HEK293 (cell line): Measurements from ENCODE around the gene TMEM150A.
A peak's percentile ranks its signal among the peaks of the same experiment; 100 is the strongest.

Source experiments
- CTCF ChIA-PET: fragments of 350-600 bp; formaldehyde crosslinking; extraction: SDS; loops from one replicate; lab custom pipeline; 2021; ENCODE audit warnings: antibody characterized with exemption; lab: Yijun Ruan, JAX
- POLR2A ChIA-PET: fragments of 300-600 bp; formaldehyde crosslinking; extraction: SDS; loops from one replicate; lab custom pipeline; 2020; ENCODE audit warnings: antibody characterized with exemption, inconsistent platforms; lab: Yijun Ruan, JAX
- H3K27ac ChIP-seq: fragments of 200-500 bp; sonication (Bioruptor generic); 2 replicates; pipeline ENCODE4 v1.5.1; 2014; ENCODE audit warnings: low read depth, low read length, control low read depth, inconsistent platforms; ENCODE audit errors: extremely low read depth
- H3K36me3 ChIP-seq, 2 experiments: fragments of 200-500 bp in 1 of 2; sonication (Bioruptor generic) in 1 of 2; 1 replicate in 1 of 2; 2 replicates in 1 of 2; pipeline ENCODE4 v1.5.1; 2014 to 2017; ENCODE audit warnings: inconsistent platforms in 2 of 2, low read length in 2 of 2; ENCODE audit not compliant: control insufficient read depth in 2 of 2, insufficient read depth in 1 of 2
- H3K4me1 ChIP-seq: fragments of 200-500 bp; sonication (Bioruptor generic); 2 replicates; pipeline ENCODE4 v1.5.1; 2014; ENCODE audit warnings: mild to moderate bottlenecking, low read length, inconsistent platforms; ENCODE audit not compliant: control insufficient read depth, insufficient read depth
- H3K4me3 ChIP-seq: 2 replicates; pipeline ENCODE4 v1.5.1; 2011; ENCODE audit warnings: low read depth, mild to moderate bottlenecking, control low read depth, low read length, moderate library complexity
- H3K9me3 ChIP-seq: fragments of 200-500 bp; sonication (Bioruptor generic); 2 replicates; pipeline ENCODE4 v1.5.1; 2014; ENCODE audit warnings: low read depth, low read length, inconsistent platforms; ENCODE audit not compliant: control insufficient read depth, insufficient read depth
- PRDM10 ChIP-seq: fragments of 450-650 bp; formaldehyde crosslinking; IDR thresholded peaks from 2 replicates; pipeline ENCODE4 v1.5.1; 2016; ENCODE audit warnings: missing biosample characterization, missing genetic modification characterization
- SCRT1 ChIP-seq: fragments of 450-650 bp; formaldehyde crosslinking; IDR thresholded peaks from 2 replicates; pipeline ENCODE4 v1.5.1; 2016; ENCODE audit warnings: missing biosample characterization, missing genetic modification characterization, borderline replicate concordance
- SCRT2 ChIP-seq: fragments of 450-650 bp; formaldehyde crosslinking; IDR thresholded peaks from 2 replicates; pipeline ENCODE4 v1.5.1; 2016; ENCODE audit warnings: missing biosample characterization, missing genetic modification characterization
- SP3 ChIP-seq: fragments of 450-650 bp; formaldehyde crosslinking; IDR thresholded peaks from 2 replicates; pipeline ENCODE4 v1.5.1; 2016; ENCODE audit warnings: missing biosample characterization, missing genetic modification characterization
- TRIM28 ChIP-seq: IDR thresholded peaks from 2 replicates; pipeline ENCODE4 v1.6.1; 2011; ENCODE audit warnings: low read length, control low read depth, borderline replicate concordance
- ZBTB20 ChIP-seq: fragments of 450-650 bp; formaldehyde crosslinking; IDR thresholded peaks from 2 replicates; pipeline ENCODE4 v1.5.1; 2016; ENCODE audit warnings: missing biosample characterization, missing genetic modification characterization
- ZBTB8A ChIP-seq: fragments of 450-650 bp; formaldehyde crosslinking; IDR thresholded peaks from 2 replicates; pipeline ENCODE4 v1.5.1; 2016; ENCODE audit warnings: missing biosample characterization, missing genetic modification characterization
- ZEB2 ChIP-seq: fragments of 450-650 bp; formaldehyde crosslinking; IDR thresholded peaks from 2 replicates; pipeline ENCODE4 v1.5.1; 2016; ENCODE audit warnings: missing biosample characterization, missing genetic modification characterization
- ZFP69B ChIP-seq: fragments of 450-650 bp; formaldehyde crosslinking; IDR thresholded peaks from 2 replicates; pipeline ENCODE4 v1.5.1; 2016; ENCODE audit warnings: missing biosample characterization, missing genetic modification characterization
- ZNF140 ChIP-seq: fragments of 450-650 bp; formaldehyde crosslinking; IDR thresholded peaks from 2 replicates; pipeline ENCODE4 v1.5.1; 2016; ENCODE audit warnings: missing biosample characterization, missing genetic modification characterization
- ZNF19 ChIP-seq: fragments of 450-650 bp; formaldehyde crosslinking; IDR thresholded peaks from 2 replicates; pipeline ENCODE4; 2016; ENCODE audit warnings: missing biosample characterization, missing genetic modification characterization, low read depth
- ZNF37A ChIP-seq: fragments of 450-650 bp; IDR thresholded peaks from 2 replicates; pipeline ENCODE4 v1.5.1; 2018; ENCODE audit warnings: missing biosample characterization, missing genetic modification characterization
- ZNF398 ChIP-seq: fragments of 450-650 bp; formaldehyde crosslinking; IDR thresholded peaks from 2 replicates; pipeline ENCODE4 v1.5.1; 2017; ENCODE audit warnings: missing biosample characterization, missing genetic modification characterization
- ZNF501 ChIP-seq: fragments of 450-650 bp; formaldehyde crosslinking; IDR thresholded peaks from 2 replicates; pipeline ENCODE4 v1.5.1; 2016; ENCODE audit warnings: missing biosample characterization, missing genetic modification characterization
- ZNF549 ChIP-seq: fragments of 450-650 bp; IDR thresholded peaks from 2 replicates; pipeline ENCODE4 v1.5.1; 2018; ENCODE audit warnings: missing biosample characterization, missing genetic modification characterization, mild to moderate bottlenecking, inconsistent platforms, moderate library complexity
- ZNF558 ChIP-seq: fragments of 450-650 bp; formaldehyde crosslinking; IDR thresholded peaks from 2 replicates; pipeline ENCODE4 v1.5.1; 2016; ENCODE audit warnings: missing biosample characterization, missing genetic modification characterization
- ZNF571 ChIP-seq: fragments of 450-650 bp; formaldehyde crosslinking; IDR thresholded peaks from 2 replicates; pipeline ENCODE4 v1.5.0; 2017; ENCODE audit warnings: missing biosample characterization, missing genetic modification characterization
- ZNF600 ChIP-seq: fragments of 450-650 bp; formaldehyde crosslinking; IDR thresholded peaks from 2 replicates; pipeline ENCODE4 v1.5.1; 2016; ENCODE audit warnings: missing biosample characterization, missing genetic modification characterization
- ZNF623 ChIP-seq: fragments of 450-650 bp; formaldehyde crosslinking; IDR thresholded peaks from 2 replicates; pipeline ENCODE4 v1.5.1; 2016; ENCODE audit warnings: missing biosample characterization, missing genetic modification characterization
- ZNF624 ChIP-seq: fragments of 450-650 bp; formaldehyde crosslinking; IDR thresholded peaks from 2 replicates; pipeline ENCODE4 v1.5.1; 2017; ENCODE audit warnings: missing biosample characterization, missing genetic modification characterization
- ZNF639 ChIP-seq: fragments of 450-650 bp; formaldehyde crosslinking; IDR thresholded peaks from 2 replicates; pipeline ENCODE4 v1.5.1; 2016; ENCODE audit warnings: missing biosample characterization, missing genetic modification characterization
- ZNF76 ChIP-seq: fragments of 450-650 bp; formaldehyde crosslinking; IDR thresholded peaks from 2 replicates; pipeline ENCODE4; 2016; ENCODE audit warnings: low read depth, missing biosample characterization, missing genetic modification characterization, borderline replicate concordance
- ZSCAN30 ChIP-seq: fragments of 450-650 bp; IDR thresholded peaks from 2 replicates; pipeline ENCODE4 v1.5.1; 2018; ENCODE audit warnings: missing biosample characterization, mild to moderate bottlenecking, missing genetic modification characterization, moderate library complexity
- TF ChIP-seq, protein P1 (sequence below): fragments of 450-650 bp; formaldehyde crosslinking; IDR thresholded peaks from 2 replicates; pipeline ENCODE4 v1.5.1; 2016; ENCODE audit warnings: missing biosample characterization, missing genetic modification characterization
- TF ChIP-seq, protein P2 (sequence below): fragments of 450-650 bp; formaldehyde crosslinking; IDR thresholded peaks from 2 replicates; pipeline ENCODE4 v1.5.1; 2016; ENCODE audit warnings: missing biosample characterization, missing genetic modification characterization
- TF ChIP-seq, protein P3 (sequence below): fragments of 450-650 bp; formaldehyde crosslinking; IDR thresholded peaks from 2 replicates; pipeline ENCODE4 v1.5.1; 2017; ENCODE audit warnings: missing biosample characterization, missing genetic modification characterization

The TMEM150A gene

GRCh38 chr2:85578243-85579180 is 24.0 kb downstream of the TMEM150A start:
- H3K27ac ChIP-seq = peak overlapping the region; percentile 56
- CTCF ChIA-PET = interaction anchor here (0.6 kb wide), 2 partner anchors 30 to 160 kb away, joined by 3 read pairs; partner anchors contain the start of gene SH2D6
- H3K36me3 ChIP-seq = peaks cover 0 to 17% of the 10 kb centered on the region in 2 experiments; a peak in 2 of 3 replicates
- TF ChIP-seq SCRT1 (tag by site-specific recombination) (no peak), TRIM28 (no peak), ZBTB20 (tag by site-specific recombination) (peak; percentile 18; the same call in 1 of the 2 replicates), ZNF140 (tag by site-specific recombination) (no peak), ZNF19 (no peak), ZNF558 (tag by site-specific recombination) (no peak), SCRT2 (tag by site-specific recombination) (0 out of 2 replicates have a peak, but pooled peaks have one; percentile 13), ZSCAN30 (no peak), ZNF398 (tag by site-specific recombination) (peak; percentile 46; the same call in 1 of the 2 replicates), ZNF623 (tag by site-specific recombination) (no peak), ZFP69B (tag by site-specific recombination) (no peak), ZEB2 (no peak), ZBTB8A (tag by site-specific recombination) (no peak), ZNF549 (no peak), PRDM10 (tag by site-specific recombination) (peak; percentile 66), ZNF571 (tag by site-specific recombination) (no peak), ZNF37A (tag by site-specific recombination) (no peak), SP3 (tag by site-specific recombination) (no peak), ZNF639 (tag by site-specific recombination) (no peak), ZNF624 (no peak), ZNF501 (tag by site-specific recombination) (0 out of 2 replicates have a peak, but pooled peaks have one; percentile 43), ZNF600 (tag by site-specific recombination) (peak; percentile 64), ZNF76 (tag by site-specific recombination) (peak; percentile 67)
- TF ChIP-seq, protein P1, sequence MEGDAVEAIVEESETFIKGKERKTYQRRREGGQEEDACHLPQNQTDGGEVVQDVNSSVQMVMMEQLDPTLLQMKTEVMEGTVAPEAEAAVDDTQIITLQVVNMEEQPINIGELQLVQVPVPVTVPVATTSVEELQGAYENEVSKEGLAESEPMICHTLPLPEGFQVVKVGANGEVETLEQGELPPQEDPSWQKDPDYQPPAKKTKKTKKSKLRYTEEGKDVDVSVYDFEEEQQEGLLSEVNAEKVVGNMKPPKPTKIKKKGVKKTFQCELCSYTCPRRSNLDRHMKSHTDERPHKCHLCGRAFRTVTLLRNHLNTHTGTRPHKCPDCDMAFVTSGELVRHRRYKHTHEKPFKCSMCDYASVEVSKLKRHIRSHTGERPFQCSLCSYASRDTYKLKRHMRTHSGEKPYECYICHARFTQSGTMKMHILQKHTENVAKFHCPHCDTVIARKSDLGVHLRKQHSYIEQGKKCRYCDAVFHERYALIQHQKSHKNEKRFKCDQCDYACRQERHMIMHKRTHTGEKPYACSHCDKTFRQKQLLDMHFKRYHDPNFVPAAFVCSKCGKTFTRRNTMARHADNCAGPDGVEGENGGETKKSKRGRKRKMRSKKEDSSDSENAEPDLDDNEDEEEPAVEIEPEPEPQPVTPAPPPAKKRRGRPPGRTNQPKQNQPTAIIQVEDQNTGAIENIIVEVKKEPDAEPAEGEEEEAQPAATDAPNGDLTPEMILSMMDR (tag by site-specific recombination) = no peak
- TF ChIP-seq, protein P2, sequence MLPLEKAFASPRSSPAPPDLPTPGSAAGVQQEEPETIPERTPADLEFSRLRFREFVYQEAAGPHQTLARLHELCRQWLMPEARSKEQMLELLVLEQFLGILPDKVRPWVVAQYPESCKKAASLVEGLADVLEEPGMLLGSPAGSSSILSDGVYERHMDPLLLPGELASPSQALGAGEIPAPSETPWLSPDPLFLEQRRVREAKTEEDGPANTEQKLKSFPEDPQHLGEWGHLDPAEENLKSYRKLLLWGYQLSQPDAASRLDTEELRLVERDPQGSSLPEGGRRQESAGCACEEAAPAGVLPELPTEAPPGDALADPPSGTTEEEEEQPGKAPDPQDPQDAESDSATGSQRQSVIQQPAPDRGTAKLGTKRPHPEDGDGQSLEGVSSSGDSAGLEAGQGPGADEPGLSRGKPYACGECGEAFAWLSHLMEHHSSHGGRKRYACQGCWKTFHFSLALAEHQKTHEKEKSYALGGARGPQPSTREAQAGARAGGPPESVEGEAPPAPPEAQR = no peak
- TF ChIP-seq, protein P3, sequence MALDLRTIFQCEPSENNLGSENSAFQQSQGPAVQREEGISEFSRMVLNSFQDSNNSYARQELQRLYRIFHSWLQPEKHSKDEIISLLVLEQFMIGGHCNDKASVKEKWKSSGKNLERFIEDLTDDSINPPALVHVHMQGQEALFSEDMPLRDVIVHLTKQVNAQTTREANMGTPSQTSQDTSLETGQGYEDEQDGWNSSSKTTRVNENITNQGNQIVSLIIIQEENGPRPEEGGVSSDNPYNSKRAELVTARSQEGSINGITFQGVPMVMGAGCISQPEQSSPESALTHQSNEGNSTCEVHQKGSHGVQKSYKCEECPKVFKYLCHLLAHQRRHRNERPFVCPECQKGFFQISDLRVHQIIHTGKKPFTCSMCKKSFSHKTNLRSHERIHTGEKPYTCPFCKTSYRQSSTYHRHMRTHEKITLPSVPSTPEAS = no peak
- TF ChIP-seq, all 188 proteins: peak for 7
- H3K4me3 ChIP-seq = peak overlapping the region; percentile 55
- POLR2A ChIA-PET = interaction anchor here (0.6 to 3.8 kb wide), 12 partner anchors 9 to 33 kb away, joined by 3 to 38 read pairs (median 6); partner anchors contain the start of genes C2orf68, GGCX, RNF181 and TMEM150A
- peaks cover 14% of the 10 kb centered on the region for H3K4me1 ChIP-seq
- no peaks in the 10 kb centered on the region for H3K9me3 ChIP-seq
